ENCODE results near the gene PSRC1.

PSRC1 gene

DNA sequence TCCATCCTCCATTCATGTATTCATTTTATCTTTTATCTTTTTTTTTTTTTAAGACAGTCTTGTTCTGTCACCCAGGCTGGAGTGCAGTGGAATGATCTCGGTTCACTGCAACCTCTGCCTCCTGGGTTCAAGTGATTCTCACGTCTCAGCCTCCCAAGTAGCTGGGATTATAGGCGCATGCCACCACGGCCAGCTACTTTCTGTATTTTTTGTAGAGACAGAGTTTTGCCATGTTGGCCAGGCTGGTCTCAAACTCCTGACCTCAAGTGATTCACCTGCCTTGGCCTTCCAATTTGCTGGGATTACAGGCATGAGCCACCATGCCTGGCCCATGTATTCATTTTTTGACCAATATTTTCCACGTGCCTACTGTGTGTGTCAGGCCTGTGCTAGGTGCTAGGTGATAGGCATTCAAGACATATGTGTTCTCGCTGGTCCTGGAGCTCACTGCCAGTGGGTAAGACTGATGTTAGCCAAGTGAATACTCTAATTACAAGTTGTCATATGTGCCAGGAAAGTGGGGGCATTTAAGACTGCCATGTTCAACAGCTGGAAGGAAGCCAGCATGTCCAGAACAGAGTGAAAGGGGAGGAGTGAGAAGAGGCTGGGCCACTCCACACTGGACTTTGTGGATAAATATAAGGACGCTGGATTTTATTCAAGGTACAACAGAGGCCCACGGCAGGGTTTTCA lies 38.9 kb downstream of the PSRC1 start:
- TF ChIP-seq, protein P1, sequence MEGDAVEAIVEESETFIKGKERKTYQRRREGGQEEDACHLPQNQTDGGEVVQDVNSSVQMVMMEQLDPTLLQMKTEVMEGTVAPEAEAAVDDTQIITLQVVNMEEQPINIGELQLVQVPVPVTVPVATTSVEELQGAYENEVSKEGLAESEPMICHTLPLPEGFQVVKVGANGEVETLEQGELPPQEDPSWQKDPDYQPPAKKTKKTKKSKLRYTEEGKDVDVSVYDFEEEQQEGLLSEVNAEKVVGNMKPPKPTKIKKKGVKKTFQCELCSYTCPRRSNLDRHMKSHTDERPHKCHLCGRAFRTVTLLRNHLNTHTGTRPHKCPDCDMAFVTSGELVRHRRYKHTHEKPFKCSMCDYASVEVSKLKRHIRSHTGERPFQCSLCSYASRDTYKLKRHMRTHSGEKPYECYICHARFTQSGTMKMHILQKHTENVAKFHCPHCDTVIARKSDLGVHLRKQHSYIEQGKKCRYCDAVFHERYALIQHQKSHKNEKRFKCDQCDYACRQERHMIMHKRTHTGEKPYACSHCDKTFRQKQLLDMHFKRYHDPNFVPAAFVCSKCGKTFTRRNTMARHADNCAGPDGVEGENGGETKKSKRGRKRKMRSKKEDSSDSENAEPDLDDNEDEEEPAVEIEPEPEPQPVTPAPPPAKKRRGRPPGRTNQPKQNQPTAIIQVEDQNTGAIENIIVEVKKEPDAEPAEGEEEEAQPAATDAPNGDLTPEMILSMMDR (IDR thresholded peaks at IDR 0.05; ENCODE audit: control extremely low read depth, extremely low read depth, low read depth, missing control alignments): no peak
- ChIA-PET CTCF (interaction anchor here (1.0 to 2.2 kb wide), 4 partner anchors 19 to 34 kb away, joined by 3 to 6 read pairs (median 4); no protein-coding TSS in a partner anchor), POLR2A (no interaction called here)
- DNase-seq (ENCODE audit: extremely low spot score): no peak

DNA sequence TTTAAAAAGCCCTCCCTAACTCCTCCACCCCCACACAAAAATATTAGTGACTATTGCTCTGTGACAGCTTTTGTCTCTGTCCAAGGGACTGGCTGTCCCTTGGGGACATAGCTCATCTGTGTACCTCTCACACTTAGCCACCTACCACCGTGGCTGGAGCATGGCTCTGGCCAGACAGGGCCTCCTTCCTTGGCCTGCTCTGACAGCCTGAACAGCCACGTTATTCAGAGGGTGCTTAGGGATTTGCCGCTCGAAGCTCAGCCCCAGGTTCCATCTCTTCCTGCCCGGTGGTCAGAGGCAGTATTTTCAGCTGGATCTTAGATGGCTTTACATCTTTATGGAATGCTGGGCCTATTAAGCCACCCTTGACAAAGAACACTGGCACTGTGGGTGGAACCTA lies 39.7 kb downstream of the PSRC1 start:
- DNase-seq (ENCODE audit: extremely low spot score): no peak
- TF ChIP-seq, protein P1 (IDR thresholded peaks at IDR 0.05; ENCODE audit: control extremely low read depth, extremely low read depth, low read depth, missing control alignments): no peak
- CTCF ChIA-PET: interaction anchor here (1.0 to 2.2 kb wide), 4 partner anchors 18 to 35 kb away, joined by 3 to 6 read pairs (median 4); no protein-coding TSS in a partner anchor
- POLR2A ChIA-PET: no interaction called here

DNA sequence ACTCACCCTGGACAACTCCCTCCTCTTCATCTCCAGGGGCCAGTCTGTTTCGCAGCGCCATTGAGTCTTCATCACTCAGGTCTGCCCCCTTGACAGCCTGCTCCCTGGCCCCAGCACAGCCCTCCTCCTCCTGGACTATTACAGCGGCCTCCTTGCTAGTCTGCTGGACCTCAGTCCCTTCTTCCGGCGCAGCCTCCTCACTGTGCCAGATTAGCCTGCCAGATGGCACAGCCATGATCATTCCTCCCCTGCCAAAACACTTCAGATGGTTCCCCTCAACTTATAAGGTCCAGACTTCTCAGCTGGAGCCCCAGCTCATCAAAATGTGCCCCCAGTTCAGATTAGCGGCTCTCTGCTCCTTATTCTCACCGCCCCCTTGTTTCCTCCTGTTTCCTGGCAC lies 40.6 kb downstream of the PSRC1 start:
- ChIA-PET POLR2A (no interaction called here), CTCF (interaction anchor here (2.2 kb wide), 1 partner anchor 36 kb away, joined by 6 read pairs; no protein-coding TSS in a partner anchor)
- no peak for DNase-seq (ENCODE audit: extremely low spot score)
- TF ChIP-seq, protein P1 (IDR thresholded peaks at IDR 0.05; ENCODE audit: control extremely low read depth, extremely low read depth, low read depth, missing control alignments): no peak

DNA sequence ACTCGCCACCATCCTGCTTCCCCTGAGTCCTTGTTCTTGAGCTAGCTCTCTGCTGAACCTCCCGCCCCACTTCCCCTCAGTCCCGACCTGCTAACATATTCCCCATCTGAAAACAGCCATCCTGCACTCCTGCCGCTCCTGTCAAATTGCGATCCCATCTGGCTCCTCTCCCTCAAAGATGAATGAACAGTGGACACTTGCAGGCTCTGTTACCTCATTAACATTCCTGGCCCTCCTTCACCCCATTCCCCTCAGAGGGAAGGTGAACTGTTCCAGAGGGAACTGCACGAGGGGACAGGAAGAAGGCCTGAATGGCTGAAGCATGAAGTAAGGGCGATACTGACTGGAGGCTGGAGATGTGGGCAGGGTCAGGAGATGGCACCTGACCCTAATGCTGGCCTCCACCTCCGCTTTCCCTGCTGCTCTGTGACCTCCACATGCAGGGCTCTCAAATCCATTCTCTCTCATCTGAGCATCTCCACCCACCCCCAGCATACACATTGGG lies 41.1 kb downstream of the PSRC1 start:
- TF ChIP-seq, protein P1 (IDR thresholded peaks at IDR 0.05; ENCODE audit: control extremely low read depth, extremely low read depth, low read depth, missing control alignments): no peak
- no peak for DNase-seq (ENCODE audit: extremely low spot score)
- CTCF ChIA-PET: interaction anchor here (2.6 kb wide), 1 partner anchor 14 kb away, joined by 7 read pairs; no protein-coding TSS in a partner anchor
- POLR2A ChIA-PET: interaction anchor here (1.2 kb wide), 1 partner anchor 8 kb away, joined by 5 read pairs; no protein-coding TSS in a partner anchor

DNA sequence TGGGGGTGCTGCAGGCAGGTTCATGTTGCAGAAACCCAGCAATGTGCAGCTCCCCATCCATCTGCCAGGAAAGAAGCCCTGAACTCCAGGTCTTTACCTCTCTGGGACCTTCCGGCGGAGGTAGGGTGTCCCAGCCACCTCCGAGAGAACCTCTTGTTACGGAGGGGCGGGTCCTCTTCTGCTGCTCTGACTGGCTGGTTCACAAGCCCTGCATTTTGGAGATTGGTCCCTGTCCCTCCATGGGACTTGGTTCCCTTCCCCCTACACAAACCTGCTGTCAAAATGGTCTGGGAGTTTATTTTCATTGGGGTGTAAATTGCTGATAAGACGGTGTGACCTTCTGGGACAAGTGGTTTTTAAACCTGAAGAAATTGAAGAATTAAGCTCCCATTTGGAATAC lies 41.6 kb downstream of the PSRC1 start:
- TF ChIP-seq, protein P1 (IDR thresholded peaks at IDR 0.05; ENCODE audit: control extremely low read depth, extremely low read depth, low read depth, missing control alignments): no peak
- POLR2A ChIA-PET: interaction anchor here (1.2 kb wide), 1 partner anchor 9 kb away, joined by 5 read pairs; no protein-coding TSS in a partner anchor
- CTCF ChIA-PET: interaction anchor here (2.6 kb wide), 1 partner anchor 14 kb away, joined by 7 read pairs; no protein-coding TSS in a partner anchor
- no peak for DNase-seq (ENCODE audit: extremely low spot score)

DNA sequence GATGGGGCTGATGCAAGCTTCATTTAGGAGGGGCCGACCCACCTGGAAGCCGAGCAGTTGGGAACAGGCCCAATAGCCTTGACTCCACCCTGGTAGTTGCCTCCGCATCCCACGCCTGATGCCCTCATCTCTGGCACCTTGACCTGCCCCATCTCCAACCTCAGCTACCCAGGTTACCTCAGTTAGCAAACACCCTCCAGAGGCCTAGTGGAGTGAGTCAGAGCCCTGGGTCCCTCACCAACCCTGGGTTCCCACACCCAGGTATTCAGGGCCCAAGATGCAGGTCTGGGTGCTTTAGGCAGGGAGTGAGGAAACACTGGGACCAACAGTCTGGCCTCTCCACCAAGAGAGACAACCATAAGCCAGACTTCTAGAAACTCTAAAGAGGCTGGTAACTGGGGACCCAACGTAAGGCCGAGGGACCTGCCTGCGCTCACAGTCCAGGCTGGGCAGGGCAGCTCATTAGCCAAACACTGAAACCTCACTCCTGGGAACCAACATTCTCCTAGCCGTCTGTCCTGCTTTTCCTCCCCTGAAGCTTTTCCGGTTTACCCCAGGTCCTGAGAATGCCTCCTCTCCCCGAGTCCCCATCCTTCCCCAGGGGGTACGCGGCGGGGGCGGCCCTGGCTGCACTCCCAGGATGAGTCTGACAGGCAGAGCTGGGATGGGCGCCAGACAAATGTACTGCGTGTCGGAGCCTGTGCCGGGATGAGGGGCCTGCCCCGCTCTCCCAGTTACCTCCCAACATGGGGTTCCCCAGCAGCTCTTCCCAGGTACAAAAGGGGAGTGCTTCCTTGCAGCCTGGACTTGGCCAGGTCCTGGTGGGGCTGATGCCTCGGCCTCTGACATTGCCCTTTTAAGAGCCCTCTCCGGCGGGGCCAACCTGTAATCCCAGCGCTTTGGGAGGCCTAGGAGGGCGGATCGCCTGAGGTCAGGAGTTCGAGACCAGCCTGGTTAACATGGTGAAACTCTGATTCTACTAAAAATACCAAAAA lies 42.5 kb downstream of the PSRC1 start:
- TF ChIP-seq, protein P1 (IDR thresholded peaks at IDR 0.05; ENCODE audit: control extremely low read depth, extremely low read depth, low read depth, missing control alignments): no peak
- POLR2A ChIA-PET: interaction anchor here (1.0 to 1.2 kb wide), 2 partner anchors 10 to 13 kb away, joined by 4 to 5 read pairs; no protein-coding TSS in a partner anchor
- CTCF ChIA-PET: interaction anchor here (2.1 to 3.2 kb wide), 4 partner anchors 15 to 306 kb away, joined by 6 to 15 read pairs (median 8); no protein-coding TSS in a partner anchor
- no peak for DNase-seq (ENCODE audit: extremely low spot score)

Measured in GM10248 (cell line).